T-helper 17 cell (primary cell): ENCODE measurements around the gene AFG1L. TPM values are rescaled to one million over a fixed set of nuclear protein-coding genes. Genes with fewer than 3 reads are reported as not detected.
"Not testable (repeated sequence)": the region's sequence is repeated elsewhere in the genome, so short reads cannot be mapped to it uniquely, and the experiment has no call there.

Experiments used
- ATAC-seq: fragments of 150-1000 bp; cut with Tn5 transposase; 2 replicates; pipeline ENCODE4 v1.10.0; 2021; ENCODE audit warnings: mild to moderate bottlenecking, moderate library complexity
- DNase-seq, 3 donors: peaks; one replicate each; pipeline versions ENCODE4 v3.0.0 to v3.0.0-alpha.2; 2020 to 2021
- H3K9me3 ChIP-seq: one replicate; pipeline ENCODE4 v1.7.0; 2013; ENCODE audit warnings: low read length, mild to moderate bottlenecking; ENCODE audit not compliant: control insufficient read depth, poor library complexity, severe bottlenecking
- H3K27ac Mint-ChIP-seq: one replicate; pipeline ENCODE4 v1.8.0; 2022; ENCODE audit warnings: mild to moderate bottlenecking, moderate library complexity, mixed read lengths
- H3K27me3 Mint-ChIP-seq: one replicate; pipeline ENCODE4 v1.8.0; 2022; ENCODE audit warnings: mixed read lengths
- H3K36me3 Mint-ChIP-seq: one replicate; pipeline ENCODE4 v1.8.0; 2022; ENCODE audit warnings: low read depth, mixed read lengths
- H3K4me1 Mint-ChIP-seq: one replicate; pipeline ENCODE4 v1.8.0; 2022; ENCODE audit warnings: mild to moderate bottlenecking, mixed read lengths
- H3K4me3 Mint-ChIP-seq: one replicate; pipeline ENCODE4 v1.8.0; 2022; ENCODE audit warnings: mild to moderate bottlenecking, moderate library complexity, mixed read lengths
- total RNA-seq, 4 donors: library from RNA in 2 of 4; stranded (reverse) in 2 of 4; gene quantifications; one replicate each; pipeline ENCODE4 v1.2.3 and lab custom pipeline; 2022 to 2026

AFG1L gene
- total RNA-seq, 2 donors from 2014 or later = 3.0 to 4.8 TPM

DNA sequence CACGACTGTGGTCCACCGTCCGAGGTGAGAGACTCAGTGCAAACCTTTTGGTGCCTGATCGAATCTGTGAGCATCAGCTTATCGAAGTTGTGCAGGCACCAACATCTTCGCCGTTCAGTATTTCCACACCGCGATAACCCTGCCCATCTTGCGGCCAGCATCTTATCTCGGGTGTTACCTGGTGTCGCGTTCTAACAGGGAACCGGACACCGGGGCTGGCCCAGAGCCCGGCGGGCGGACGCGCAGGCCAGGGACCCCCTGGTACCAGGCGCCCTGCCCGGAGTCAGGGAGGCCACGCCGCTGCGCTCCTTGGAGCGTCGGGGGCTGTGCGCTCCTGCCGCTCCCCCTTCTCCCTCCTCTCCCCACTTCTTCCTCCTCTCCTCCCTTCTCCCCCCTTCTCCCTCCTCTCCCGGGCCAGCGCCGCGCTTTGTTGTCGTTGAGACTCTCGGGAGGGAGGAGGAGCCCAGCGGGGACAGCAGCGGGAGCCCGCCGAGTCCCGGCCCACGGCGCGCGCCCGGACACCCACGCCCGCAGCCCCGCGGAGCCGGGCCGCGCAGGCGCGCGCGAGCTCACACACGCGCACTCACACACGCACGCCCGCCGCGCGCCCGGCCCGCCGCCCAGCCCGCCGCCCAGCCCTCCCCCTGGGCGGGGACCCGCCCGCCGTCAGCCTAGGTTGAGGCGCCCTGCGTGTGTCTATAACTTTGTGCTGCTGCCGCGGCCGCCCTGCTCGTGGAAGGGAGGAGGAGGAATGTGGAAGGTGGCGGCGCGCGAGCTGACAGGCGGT is 264.4 kb downstream of the AFG1L start:
- Mint-ChIP-seq H3K27me3 (no peaks in the 10 kb centered on the region), H3K36me3 (no peaks in the 10 kb centered on the region), H3K4me1 (peaks cover 22% of the 10 kb centered on the region), H3K4me3 (peak overlapping the region; percentile 91), H3K27ac (peak overlapping the region; percentile 94)
- peak; percentile 62 for ATAC-seq
- DNase-seq = peak; percentile 84 to 88 (median 86)
- no peaks in the 10 kb centered on the region for H3K9me3 ChIP-seq

DNA sequence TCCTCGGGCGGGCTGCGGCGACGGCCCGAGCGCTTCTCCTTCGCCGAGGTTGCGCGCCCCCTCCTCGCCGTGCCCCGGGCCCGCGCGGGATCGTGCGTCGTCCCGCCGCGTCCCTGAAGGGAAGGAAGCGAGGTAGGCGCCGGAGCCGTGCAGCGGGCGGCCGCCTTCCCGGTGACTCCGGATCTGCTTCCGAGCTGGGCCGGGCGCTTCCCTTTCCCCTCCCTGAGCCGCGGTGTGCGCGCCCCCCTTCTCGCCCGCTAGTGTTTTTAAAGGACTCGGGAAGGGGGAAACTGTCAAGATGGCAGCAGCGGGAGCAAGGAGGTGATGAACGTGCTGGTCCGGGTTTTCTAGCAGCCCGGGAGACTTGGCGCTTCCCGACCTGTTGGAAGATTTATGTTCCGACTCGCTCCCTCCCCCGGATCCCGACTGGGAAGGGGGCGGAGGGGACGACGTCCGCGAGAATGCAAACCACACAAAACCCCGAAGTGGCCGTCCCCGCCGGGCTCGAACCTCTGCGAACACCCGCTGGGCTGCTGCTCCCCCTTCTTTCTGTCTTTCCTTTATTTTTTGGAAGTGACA is 265.1 kb downstream of the AFG1L start:
- H3K27me3 Mint-ChIP-seq = no peaks in the 10 kb centered on the region
- H3K4me1 Mint-ChIP-seq = peaks cover 29% of the 10 kb centered on the region
- ATAC-seq (no peak), DNase-seq (peak in 1 of 3 donors; percentile 16)
- H3K9me3 ChIP-seq = no peaks in the 10 kb centered on the region
- peak overlapping the region; percentile 94 for H3K27ac Mint-ChIP-seq
- H3K4me3 Mint-ChIP-seq = peak overlapping the region; percentile 91
- H3K36me3 Mint-ChIP-seq = no peaks in the 10 kb centered on the region

DNA sequence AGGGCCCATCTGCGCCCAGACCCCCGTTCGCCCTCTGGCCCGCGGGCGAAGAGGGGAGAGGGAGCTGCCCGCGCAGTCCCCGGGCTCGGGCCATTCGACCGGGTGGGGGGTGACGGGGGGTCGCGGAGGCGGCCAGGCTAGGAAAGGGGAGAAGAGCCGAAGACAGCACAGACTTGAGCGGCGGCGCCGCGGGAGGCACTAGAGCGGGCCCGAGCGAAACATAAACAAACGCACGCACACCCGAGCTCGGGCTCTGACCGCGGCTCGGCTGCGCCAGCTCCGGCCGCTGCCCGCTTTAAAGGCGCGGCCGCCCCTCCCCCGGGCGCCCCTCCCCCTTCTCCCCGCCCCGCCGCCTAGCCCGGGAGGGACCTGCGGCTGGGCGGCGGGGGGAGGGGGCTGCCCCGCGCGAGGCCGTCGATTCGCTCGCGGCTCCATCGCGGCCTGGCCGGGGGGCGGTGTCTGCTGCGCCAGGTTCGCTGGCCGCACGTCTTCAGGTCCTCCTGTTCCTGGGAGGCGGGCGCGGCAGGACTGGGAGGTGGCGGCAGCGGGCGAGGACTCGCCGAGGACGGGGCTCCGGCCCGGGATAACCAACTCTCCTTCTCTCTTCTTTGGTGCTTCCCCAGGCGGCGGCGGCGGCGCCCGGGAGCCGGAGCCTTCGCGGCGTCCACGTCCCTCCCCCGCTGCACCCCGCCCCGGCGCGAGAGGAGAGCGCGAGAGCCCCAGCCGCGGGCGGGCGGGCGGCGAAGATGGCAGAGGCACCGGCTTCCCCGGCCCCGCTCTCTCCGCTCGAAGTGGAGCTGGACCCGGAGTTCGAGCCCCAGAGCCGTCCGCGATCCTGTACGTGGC is 265.8 kb downstream of the AFG1L start, which contains the start of gene FOXO3:
Gene FOXO3 (plus strand): TSS at position 455 of the 846 bp plus-strand sequence. CDS start 292 bp downstream, at position 747.
- DNase-seq = peak; percentile 44 to 72 (median 70)
- H3K27ac Mint-ChIP-seq = peak within 1 kb of the TSS; percentile 94
- ATAC-seq = peak; percentile 4
- H3K27me3 Mint-ChIP-seq = no peaks in the 10 kb centered on the region
- H3K9me3 ChIP-seq = no peaks in the 10 kb centered on the region
- H3K36me3 Mint-ChIP-seq = no peaks in the 10 kb centered on the region
- H3K4me3 Mint-ChIP-seq = peak within 1 kb of the TSS; percentile 91
- peaks cover 34% of the 10 kb centered on the region for H3K4me1 Mint-ChIP-seq

DNA sequence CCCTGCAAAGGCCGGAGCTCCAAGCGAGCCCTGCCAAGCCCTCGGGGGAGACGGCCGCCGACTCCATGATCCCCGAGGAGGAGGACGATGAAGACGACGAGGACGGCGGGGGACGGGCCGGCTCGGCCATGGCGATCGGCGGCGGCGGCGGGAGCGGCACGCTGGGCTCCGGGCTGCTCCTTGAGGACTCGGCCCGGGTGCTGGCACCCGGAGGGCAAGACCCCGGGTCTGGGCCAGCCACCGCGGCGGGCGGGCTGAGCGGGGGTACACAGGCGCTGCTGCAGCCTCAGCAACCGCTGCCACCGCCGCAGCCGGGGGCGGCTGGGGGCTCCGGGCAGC is 266.4 kb downstream of the AFG1L start:
- not testable (repeated sequence) for H3K36me3 Mint-ChIP-seq, DNase-seq, ATAC-seq, H3K27me3 Mint-ChIP-seq, H3K27ac Mint-ChIP-seq, H3K9me3 ChIP-seq
- peak overlapping the region; percentile 91 for H3K4me3 Mint-ChIP-seq
- H3K4me1 Mint-ChIP-seq = peaks cover 40% of the 10 kb centered on the region

DNA sequence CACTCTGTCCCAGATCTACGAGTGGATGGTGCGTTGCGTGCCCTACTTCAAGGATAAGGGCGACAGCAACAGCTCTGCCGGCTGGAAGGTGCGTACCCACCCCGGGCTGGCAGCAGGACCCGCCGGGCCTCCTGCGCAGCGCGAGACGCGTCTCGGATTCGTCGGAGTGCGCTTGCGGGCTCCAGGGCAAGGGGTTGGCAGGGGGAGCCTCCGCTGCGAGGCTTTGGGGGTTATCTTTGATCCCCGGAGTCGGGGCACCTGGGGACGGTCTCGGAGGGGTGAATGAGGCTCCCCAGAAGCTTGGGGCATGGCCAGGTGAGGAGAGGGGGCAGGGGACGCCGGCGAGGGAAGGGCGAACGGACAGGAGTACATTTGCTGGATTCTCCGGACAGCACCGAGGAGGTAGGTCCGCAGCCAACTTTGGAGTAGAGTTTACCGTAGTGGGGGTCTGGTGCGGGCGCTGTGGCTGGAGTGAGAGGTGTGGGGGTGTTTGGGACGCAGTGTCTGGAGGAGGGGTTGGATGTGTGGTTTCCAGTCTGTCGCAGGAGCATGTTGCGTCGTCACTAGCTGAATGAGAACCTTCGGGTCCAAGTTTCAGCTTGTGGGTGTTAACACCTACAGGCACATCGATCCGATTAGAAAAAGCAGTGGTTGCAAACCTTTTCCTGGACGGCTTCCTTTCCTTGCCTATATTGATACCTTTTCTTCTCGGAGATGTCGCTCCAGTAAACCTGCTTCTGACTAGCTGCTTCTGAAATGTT is 267.1 kb downstream of the AFG1L start:
- DNase-seq (no peak), ATAC-seq (no peak)
- Mint-ChIP-seq H3K27ac (peak overlapping the region; percentile 85), H3K4me1 (peaks cover 44% of the 10 kb centered on the region), H3K36me3 (no peaks in the 10 kb centered on the region), H3K27me3 (no peaks in the 10 kb centered on the region), H3K4me3 (peak overlapping the region; percentile 86)
- H3K9me3 ChIP-seq = no peaks in the 10 kb centered on the region

DNA sequence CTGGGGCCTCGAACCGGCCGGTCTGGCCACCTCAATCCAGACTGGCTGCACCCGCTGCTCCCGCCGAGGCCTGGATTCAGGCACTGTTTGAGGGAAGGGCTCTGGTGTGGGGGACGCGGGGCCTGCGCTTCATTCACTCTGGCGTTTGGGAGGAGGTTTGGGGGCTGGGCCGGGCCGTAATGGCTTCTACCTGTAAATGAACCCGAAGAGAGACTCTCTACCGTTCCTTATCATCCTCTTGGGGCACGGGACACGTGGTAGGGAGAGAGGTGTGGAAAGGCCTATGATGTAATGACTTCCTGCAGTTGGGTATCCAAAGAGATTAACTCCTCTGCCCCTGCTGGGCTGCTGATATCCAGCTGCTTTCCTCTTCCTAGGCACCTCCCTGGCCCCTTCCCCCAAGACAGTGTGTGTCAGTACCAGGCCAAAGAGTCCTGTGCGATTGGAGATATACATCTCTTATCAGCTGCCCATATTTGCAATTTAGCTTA is 267.7 kb downstream of the AFG1L start:
- Mint-ChIP-seq H3K36me3 (no peaks in the 10 kb centered on the region), H3K4me1 (peaks cover 46% of the 10 kb centered on the region), H3K27ac (peak overlapping the region; percentile 85), H3K27me3 (no peaks in the 10 kb centered on the region), H3K4me3 (peak overlapping the region; percentile 86)
- no peak for DNase-seq
- ATAC-seq = no peak
- H3K9me3 ChIP-seq = no peaks in the 10 kb centered on the region

DNA sequence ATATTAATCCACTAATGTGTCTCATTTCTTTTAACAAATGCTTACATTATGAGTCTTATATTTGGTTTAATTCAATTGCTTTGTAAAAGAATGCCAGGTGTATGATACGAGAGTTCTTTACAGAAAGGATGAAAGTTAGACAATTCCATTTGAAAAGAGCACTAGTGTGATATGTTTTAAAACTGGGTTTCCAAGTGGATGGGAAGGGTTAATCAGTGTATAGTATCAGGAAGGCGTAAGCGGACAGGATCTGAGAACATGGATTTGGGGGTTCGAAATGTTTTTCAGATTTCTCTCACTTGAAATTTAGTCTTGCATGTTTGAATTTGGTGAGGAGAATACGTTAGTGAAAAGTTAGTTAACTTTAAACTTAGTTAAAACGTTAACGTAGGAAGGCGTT is 268.4 kb downstream of the AFG1L start:
- DNase-seq (no peak), ATAC-seq (no peak)
- H3K4me1 Mint-ChIP-seq = peaks cover 48% of the 10 kb centered on the region
- no peaks in the 10 kb centered on the region for H3K9me3 ChIP-seq
- no peaks in the 10 kb centered on the region for H3K27me3 Mint-ChIP-seq
- H3K27ac Mint-ChIP-seq = peak overlapping the region; percentile 85
- no peak overlapping the region for H3K4me3 Mint-ChIP-seq
- no peaks in the 10 kb centered on the region for H3K36me3 Mint-ChIP-seq

DNA sequence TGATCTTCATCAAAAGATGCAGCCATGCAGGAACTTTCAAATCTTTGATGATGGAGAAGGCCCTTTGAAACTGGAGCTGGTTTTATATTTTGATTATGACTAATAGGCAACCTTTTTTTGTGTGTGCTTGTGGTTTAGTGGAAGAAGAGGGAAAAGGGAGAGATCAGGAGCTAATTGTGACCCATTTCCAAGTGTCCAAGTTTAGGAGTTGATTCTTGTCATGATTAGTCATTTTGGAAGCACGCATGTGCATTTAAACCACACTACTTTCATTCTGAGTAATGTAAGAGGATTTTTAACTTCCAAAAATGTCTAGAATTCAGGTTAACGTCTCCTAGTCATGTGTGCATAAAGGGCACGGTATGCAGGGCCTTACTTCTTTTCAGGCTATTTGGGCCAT is 269.3 kb downstream of the AFG1L start:
- no peaks in the 10 kb centered on the region for H3K9me3 ChIP-seq
- DNase-seq (no peak), ATAC-seq (no peak)
- Mint-ChIP-seq H3K4me1 (peaks cover 51% of the 10 kb centered on the region), H3K27me3 (no peaks in the 10 kb centered on the region), H3K4me3 (peak overlapping the region; percentile 70), H3K27ac (no peak overlapping the region), H3K36me3 (no peaks in the 10 kb centered on the region)

DNA sequence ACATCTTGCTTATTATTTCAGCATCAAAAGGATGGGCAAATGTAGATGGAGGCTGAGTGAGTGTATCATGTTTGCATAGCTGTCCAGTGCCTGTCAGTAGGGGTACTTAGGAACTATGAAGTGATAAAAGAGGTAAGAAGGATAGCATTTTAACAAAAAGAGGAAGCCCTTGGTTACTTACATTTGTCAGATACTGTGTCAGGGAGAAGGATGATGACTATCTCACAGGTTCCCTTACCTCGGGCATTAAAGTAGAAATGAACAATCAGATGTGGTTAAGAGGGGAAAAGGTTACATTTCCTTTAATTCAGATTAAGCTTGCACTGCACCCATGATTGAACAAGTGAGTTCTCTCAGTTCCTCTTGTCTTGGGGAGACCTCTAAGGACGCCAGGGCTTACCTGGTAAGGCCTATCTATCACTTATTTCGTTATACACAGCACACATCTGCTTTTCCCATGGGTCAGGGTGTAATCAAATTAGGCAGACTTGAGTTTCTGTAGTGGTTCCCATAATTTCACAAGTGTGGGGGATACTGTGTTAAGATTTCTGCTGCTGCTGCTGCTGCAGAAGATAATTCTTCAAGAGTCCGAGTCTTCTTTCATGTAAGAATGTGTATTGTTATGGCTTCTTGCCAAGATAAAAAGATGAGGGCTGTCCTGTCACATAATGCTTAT is 270.4 kb downstream of the AFG1L start:
- H3K4me1 Mint-ChIP-seq = peaks cover 55% of the 10 kb centered on the region

DNA sequence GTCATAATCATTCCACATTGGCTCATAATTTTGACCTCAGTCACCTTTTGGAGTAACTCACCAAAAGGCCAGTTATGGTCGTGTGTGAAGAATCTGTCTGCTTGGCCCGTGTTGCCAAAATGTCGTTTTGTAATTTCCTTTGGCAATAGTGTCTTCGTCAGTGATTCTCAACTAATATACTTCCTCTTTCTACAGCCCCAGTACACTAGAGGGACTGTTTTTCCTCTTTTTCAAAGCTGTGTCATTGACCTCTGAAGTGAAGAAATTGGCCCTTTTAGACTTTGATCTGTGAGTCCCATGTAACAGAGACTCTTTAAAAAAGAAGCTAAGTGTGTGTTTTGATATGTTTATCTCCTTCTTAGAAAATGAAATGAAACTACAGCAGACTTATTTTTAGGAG is 271.0 kb downstream of the AFG1L start:
- Mint-ChIP-seq H3K4me1 (peaks cover 56% of the 10 kb centered on the region), H3K27me3 (no peaks in the 10 kb centered on the region), H3K36me3 (peaks cover 2% of the 10 kb centered on the region), H3K27ac (peak overlapping the region; percentile 89), H3K4me3 (peak overlapping the region; percentile 25)
- no peak for DNase-seq
- no peaks in the 10 kb centered on the region for H3K9me3 ChIP-seq
- ATAC-seq = peak; percentile 30

More for the DNA sequence above, 270.4 kb downstream of the AFG1L start:
- ATAC-seq (peak; percentile 75), DNase-seq (no peak)
- H3K4me3 Mint-ChIP-seq = peak overlapping the region; percentile 82
- H3K36me3 Mint-ChIP-seq = peaks cover 2% of the 10 kb centered on the region
- no peaks in the 10 kb centered on the region for H3K9me3 ChIP-seq
- H3K27ac Mint-ChIP-seq = peak overlapping the region; percentile 89
- H3K27me3 Mint-ChIP-seq = no peaks in the 10 kb centered on the region

DNA sequence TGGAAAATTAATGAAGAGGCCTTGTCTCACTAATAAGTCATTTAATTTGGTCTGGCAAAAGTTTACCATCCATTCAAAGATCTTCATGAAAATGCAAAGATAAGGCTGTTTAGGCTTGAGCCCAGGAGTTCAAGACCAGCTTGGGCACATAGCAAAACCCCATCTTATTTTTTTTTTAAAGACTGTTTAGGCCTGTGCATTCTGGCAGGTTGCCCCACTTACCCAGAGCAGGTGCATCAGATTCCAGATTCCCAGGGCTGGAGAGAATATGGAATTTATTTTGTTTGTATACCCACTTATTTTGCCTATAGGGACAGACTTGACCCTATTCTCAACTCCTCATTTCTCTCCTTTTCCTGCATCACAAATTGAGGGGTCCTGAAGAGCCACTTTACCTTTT is 271.6 kb downstream of the AFG1L start:
- no peaks in the 10 kb centered on the region for H3K9me3 ChIP-seq
- DNase-seq (no peak), ATAC-seq (no peak)
- H3K4me1 Mint-ChIP-seq = peaks cover 61% of the 10 kb centered on the region
- peak overlapping the region; percentile 89 for H3K27ac Mint-ChIP-seq
- no peak overlapping the region for H3K4me3 Mint-ChIP-seq
- peaks cover 2% of the 10 kb centered on the region for H3K36me3 Mint-ChIP-seq
- no peaks in the 10 kb centered on the region for H3K27me3 Mint-ChIP-seq

DNA sequence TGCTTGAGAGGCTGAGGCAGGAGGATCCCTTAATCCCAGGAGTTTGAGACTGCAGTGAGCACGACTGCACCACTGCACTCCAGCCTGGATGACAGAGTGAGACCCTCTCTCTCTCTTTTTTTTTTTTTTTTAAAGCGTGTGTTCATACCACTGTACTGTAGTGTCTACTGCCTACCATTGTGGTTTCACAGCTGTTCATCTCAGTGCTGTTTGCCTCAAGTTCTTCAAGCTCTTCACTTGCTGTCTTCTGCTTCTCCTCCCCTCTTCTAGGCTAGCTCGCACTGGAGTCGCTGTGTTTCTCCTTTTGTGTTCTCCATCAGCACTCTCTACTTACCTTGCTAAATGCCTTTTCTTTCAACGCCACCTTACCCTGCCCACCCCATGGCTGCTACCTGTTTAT is 273.2 kb downstream of the AFG1L start:
- ATAC-seq = no peak
- H3K4me1 Mint-ChIP-seq = peaks cover 57% of the 10 kb centered on the region
- no peak overlapping the region for H3K4me3 Mint-ChIP-seq
- no peaks in the 10 kb centered on the region for H3K9me3 ChIP-seq
- H3K27me3 Mint-ChIP-seq = no peaks in the 10 kb centered on the region
- DNase-seq = no peak
- peaks cover 2% of the 10 kb centered on the region for H3K36me3 Mint-ChIP-seq
- no peak overlapping the region for H3K27ac Mint-ChIP-seq
